H1 (cell line): ENCODE measurements around the gene SYT2. TPM values are rescaled to one million over a fixed set of nuclear protein-coding genes. Genes with fewer than 3 reads are reported as not detected.

Experiments used
- EGR1 ChIP-seq: IDR thresholded peaks from 2 replicates; pipeline ENCODE4 v1.6.1; 2011; ENCODE audit warnings: low read depth, low read length, borderline replicate concordance
- EZH2 ChIP-seq: fragments of 200-600 bp; sonication (generic); IDR thresholded peaks from 2 replicates; pipeline ENCODE4 v1.7.1; 2012; ENCODE audit warnings: low read depth, mild to moderate bottlenecking, moderate library complexity, low read length, inconsistent platforms; ENCODE audit not compliant: severe bottlenecking
- FOSL1 ChIP-seq: IDR thresholded peaks from 2 replicates; pipeline ENCODE4 v1.6.1; 2011; ENCODE audit warnings: mild to moderate bottlenecking, low read depth, low read length, moderate library complexity; ENCODE audit not compliant: insufficient read depth
- GABPA ChIP-seq: IDR thresholded peaks from 2 replicates; pipeline ENCODE4 v1.6.1; 2011; ENCODE audit warnings: mild to moderate bottlenecking, low read length, moderate library complexity, borderline replicate concordance; ENCODE audit not compliant: insufficient read depth
- HDAC6 ChIP-seq: IDR thresholded peaks from one replicate; pipeline ENCODE4 v1.7.1; 2012; ENCODE audit warnings: low read depth, mild to moderate bottlenecking, inconsistent platforms, low read length, moderate library complexity
- JUND ChIP-seq: IDR thresholded peaks from 2 replicates; pipeline ENCODE4 v1.6.1; 2011; ENCODE audit warnings: mild to moderate bottlenecking, improper control_type of control experiment, low read length
- SIN3A ChIP-seq, 2 experiments: IDR thresholded peaks in 1 of 2; conservative IDR thresholded peaks in 1 of 2; 2 replicates each; pipeline ENCODE4 v1.6.1; 2011 to 2012; ENCODE audit warnings: low read length in 2 of 2, improper control_type of control experiment in 1 of 2, low read depth in 1 of 2, mild to moderate bottlenecking in 1 of 2
- SIX5 ChIP-seq: IDR thresholded peaks from 2 replicates; pipeline ENCODE4 v1.6.1; 2011; ENCODE audit warnings: mild to moderate bottlenecking, low read depth, low read length
- SP1 ChIP-seq: IDR thresholded peaks from 2 replicates; pipeline ENCODE4 v1.6.1; 2011; ENCODE audit warnings: low read depth, low read length
- TCF12 ChIP-seq: IDR thresholded peaks from 2 replicates; pipeline ENCODE4 v1.6.1; 2011; ENCODE audit warnings: low read depth, mild to moderate bottlenecking, low read length
- polyA plus RNA-seq, 7 experiments: library from polyadenylated mRNA; depleted of rRNA in 3 of 7; stranded (reverse) in 5 of 7; unstranded in 2 of 7; fragments of >200 nt in 5 of 7; fragments of 200-250 nt in 2 of 7; gene quantifications; 1 replicate in 5 of 7; 2 replicates in 1 of 7; 4 replicates in 1 of 7; pipeline versions ENCODE4 v1.2.1 to v1.2.3, GENCODE V29; 2011 to 2013; ENCODE audit warnings: missing spikeins in 2 of 7, mixed read lengths in 2 of 7
- total RNA-seq: library from RNA; stranded (reverse); fragmentation: NEBNext Ultra II Directional; extraction: Animal tissue kit (Norgen Biotek cat#: 25700); gene quantifications from 2 replicates; pipeline ENCODE4 v1.2.1, GENCODE V29; 2021
- TF ChIP-seq, protein P1 (sequence below): fragments of 300-600 bp; sonication (generic); IDR thresholded peaks from 2 replicates; pipeline ENCODE4 v1.7.1; 2012; ENCODE audit warnings: low read length, moderate library complexity, mild to moderate bottlenecking, inconsistent platforms; ENCODE audit not compliant: insufficient replicate concordance
- TF ChIP-seq, protein P2 (sequence below): IDR thresholded peaks from 2 replicates; pipeline ENCODE4 v1.6.1; 2012; ENCODE audit warnings: inconsistent platforms

The SYT2 gene
- total and polyA plus RNA-seq, 2 of the 8 experiments (the other 6 are each of a cell fraction or from before 2014, with no cell fraction given): 2.8 to 11.0 TPM

DNA sequence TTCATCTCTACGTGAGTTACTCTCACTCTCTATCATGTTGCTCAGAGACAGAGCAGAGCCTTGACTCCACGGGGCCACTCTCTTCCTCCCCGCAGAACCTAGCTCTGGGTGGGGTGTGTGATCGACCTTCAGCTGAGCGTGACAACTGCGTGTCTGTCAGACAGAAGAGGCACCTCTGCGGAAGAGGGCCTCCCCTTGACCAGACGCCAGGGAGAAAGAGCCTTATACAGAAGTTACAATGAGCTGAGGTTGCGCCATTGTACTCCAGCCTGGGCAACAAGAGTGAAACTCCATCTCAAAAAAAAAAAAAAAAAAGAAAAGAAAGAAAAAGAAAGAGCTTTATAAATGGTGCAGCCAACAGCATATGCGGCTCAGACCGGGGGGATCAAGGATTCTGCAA is 22.9 kb downstream of the SYT2 start (continued):
- TF ChIP-seq, protein P1, sequence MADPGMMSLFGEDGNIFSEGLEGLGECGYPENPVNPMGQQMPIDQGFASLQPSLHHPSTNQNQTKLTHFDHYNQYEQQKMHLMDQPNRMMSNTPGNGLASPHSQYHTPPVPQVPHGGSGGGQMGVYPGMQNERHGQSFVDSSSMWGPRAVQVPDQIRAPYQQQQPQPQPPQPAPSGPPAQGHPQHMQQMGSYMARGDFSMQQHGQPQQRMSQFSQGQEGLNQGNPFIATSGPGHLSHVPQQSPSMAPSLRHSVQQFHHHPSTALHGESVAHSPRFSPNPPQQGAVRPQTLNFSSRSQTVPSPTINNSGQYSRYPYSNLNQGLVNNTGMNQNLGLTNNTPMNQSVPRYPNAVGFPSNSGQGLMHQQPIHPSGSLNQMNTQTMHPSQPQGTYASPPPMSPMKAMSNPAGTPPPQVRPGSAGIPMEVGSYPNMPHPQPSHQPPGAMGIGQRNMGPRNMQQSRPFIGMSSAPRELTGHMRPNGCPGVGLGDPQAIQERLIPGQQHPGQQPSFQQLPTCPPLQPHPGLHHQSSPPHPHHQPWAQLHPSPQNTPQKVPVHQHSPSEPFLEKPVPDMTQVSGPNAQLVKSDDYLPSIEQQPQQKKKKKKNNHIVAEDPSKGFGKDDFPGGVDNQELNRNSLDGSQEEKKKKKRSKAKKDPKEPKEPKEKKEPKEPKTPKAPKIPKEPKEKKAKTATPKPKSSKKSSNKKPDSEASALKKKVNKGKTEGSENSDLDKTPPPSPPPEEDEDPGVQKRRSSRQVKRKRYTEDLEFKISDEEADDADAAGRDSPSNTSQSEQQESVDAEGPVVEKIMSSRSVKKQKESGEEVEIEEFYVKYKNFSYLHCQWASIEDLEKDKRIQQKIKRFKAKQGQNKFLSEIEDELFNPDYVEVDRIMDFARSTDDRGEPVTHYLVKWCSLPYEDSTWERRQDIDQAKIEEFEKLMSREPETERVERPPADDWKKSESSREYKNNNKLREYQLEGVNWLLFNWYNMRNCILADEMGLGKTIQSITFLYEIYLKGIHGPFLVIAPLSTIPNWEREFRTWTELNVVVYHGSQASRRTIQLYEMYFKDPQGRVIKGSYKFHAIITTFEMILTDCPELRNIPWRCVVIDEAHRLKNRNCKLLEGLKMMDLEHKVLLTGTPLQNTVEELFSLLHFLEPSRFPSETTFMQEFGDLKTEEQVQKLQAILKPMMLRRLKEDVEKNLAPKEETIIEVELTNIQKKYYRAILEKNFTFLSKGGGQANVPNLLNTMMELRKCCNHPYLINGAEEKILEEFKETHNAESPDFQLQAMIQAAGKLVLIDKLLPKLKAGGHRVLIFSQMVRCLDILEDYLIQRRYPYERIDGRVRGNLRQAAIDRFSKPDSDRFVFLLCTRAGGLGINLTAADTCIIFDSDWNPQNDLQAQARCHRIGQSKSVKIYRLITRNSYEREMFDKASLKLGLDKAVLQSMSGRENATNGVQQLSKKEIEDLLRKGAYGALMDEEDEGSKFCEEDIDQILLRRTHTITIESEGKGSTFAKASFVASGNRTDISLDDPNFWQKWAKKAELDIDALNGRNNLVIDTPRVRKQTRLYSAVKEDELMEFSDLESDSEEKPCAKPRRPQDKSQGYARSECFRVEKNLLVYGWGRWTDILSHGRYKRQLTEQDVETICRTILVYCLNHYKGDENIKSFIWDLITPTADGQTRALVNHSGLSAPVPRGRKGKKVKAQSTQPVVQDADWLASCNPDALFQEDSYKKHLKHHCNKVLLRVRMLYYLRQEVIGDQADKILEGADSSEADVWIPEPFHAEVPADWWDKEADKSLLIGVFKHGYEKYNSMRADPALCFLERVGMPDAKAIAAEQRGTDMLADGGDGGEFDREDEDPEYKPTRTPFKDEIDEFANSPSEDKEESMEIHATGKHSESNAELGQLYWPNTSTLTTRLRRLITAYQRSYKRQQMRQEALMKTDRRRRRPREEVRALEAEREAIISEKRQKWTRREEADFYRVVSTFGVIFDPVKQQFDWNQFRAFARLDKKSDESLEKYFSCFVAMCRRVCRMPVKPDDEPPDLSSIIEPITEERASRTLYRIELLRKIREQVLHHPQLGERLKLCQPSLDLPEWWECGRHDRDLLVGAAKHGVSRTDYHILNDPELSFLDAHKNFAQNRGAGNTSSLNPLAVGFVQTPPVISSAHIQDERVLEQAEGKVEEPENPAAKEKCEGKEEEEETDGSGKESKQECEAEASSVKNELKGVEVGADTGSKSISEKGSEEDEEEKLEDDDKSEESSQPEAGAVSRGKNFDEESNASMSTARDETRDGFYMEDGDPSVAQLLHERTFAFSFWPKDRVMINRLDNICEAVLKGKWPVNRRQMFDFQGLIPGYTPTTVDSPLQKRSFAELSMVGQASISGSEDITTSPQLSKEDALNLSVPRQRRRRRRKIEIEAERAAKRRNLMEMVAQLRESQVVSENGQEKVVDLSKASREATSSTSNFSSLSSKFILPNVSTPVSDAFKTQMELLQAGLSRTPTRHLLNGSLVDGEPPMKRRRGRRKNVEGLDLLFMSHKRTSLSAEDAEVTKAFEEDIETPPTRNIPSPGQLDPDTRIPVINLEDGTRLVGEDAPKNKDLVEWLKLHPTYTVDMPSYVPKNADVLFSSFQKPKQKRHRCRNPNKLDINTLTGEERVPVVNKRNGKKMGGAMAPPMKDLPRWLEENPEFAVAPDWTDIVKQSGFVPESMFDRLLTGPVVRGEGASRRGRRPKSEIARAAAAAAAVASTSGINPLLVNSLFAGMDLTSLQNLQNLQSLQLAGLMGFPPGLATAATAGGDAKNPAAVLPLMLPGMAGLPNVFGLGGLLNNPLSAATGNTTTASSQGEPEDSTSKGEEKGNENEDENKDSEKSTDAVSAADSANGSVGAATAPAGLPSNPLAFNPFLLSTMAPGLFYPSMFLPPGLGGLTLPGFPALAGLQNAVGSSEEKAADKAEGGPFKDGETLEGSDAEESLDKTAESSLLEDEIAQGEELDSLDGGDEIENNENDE: no peak
- TF ChIP-seq EZH2 (no peak), JUND (no peak), GABPA (no peak), SIX5 (no peak), SIN3A (conservative IDR thresholded peaks at IDR 0.05 in 1 of 2, IDR thresholded peaks at IDR 0.05 in 1 of 2; ENCODE audit: low read depth in 1 of 2, low read length in 2 of 2) (no peak), SP1 (no peak), EGR1 (no peak), TCF12 (no peak), FOSL1 (no peak), HDAC6 (no peak)
- TF ChIP-seq, protein P2, sequence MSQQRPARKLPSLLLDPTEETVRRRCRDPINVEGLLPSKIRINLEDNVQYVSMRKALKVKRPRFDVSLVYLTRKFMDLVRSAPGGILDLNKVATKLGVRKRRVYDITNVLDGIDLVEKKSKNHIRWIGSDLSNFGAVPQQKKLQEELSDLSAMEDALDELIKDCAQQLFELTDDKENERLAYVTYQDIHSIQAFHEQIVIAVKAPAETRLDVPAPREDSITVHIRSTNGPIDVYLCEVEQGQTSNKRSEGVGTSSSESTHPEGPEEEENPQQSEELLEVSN: no peak
